ENCODE measurements around the gene SCGB3A1. TPM values are rescaled to one million over a fixed set of nuclear protein-coding genes. Genes with fewer than 3 reads are reported as not detected.

Gene SCGB3A1
- total RNA-seq, 1 experiment from 2014 or later: not detected

GRCh38 chr5:180598797-180599589 lies 7.7 kb upstream of the SCGB3A1 start:
- no peaks in the 10 kb centered on the region for H3K9me3 ChIP-seq
- no peaks in the 10 kb centered on the region for H3K27me3 ChIP-seq
- no peaks in the 10 kb centered on the region for H3K36me3 ChIP-seq
- no peak overlapping the region for H3K4me3 ChIP-seq
- DNase-seq: no peak

GRCh38 chr5:180598316-180598701 lies 7.0 kb upstream of the SCGB3A1 start:
- H3K36me3 ChIP-seq: no peaks in the 10 kb centered on the region
- no peaks in the 10 kb centered on the region for H3K9me3 ChIP-seq
- DNase-seq: peak; percentile 32
- no peaks in the 10 kb centered on the region for H3K27me3 ChIP-seq
- no peak overlapping the region for H3K4me3 ChIP-seq

- Histone ChIP-seq H3K9me3 (no peaks in the 10 kb centered on the region), H3K27me3 (peaks cover 2% of the 10 kb centered on the region), H3K36me3 (no peaks in the 10 kb centered on the region), H3K4me3 (no peak overlapping the region)
- DNase-seq: no peak
These were observed 5.5 kb upstream of the SCGB3A1 start for GRCh38 chr5:180596668-180597231.

GRCh38 chr5:180596115-180596667 lies 4.9 kb upstream of the SCGB3A1 start:
- peaks cover 6% of the 10 kb centered on the region for H3K27me3 ChIP-seq
- no peaks in the 10 kb centered on the region for H3K9me3 ChIP-seq
- no peak for DNase-seq
- H3K36me3 ChIP-seq: no peaks in the 10 kb centered on the region
- no peak overlapping the region for H3K4me3 ChIP-seq

- H3K4me3 ChIP-seq: no peak overlapping the region
- H3K27me3 ChIP-seq: peaks cover 11% of the 10 kb centered on the region
- no peaks in the 10 kb centered on the region for H3K9me3 ChIP-seq
- no peaks in the 10 kb centered on the region for H3K36me3 ChIP-seq
- no peak for DNase-seq
These were observed 4.2 kb upstream of the SCGB3A1 start for GRCh38 chr5:180595381-180596114.

- Histone ChIP-seq H3K27me3 (peaks cover 16% of the 10 kb centered on the region), H3K36me3 (no peaks in the 10 kb centered on the region), H3K9me3 (no peaks in the 10 kb centered on the region), H3K4me3 (no peak overlapping the region)
- DNase-seq: no peak
These were observed 3.7 kb upstream of the SCGB3A1 start for GRCh38 chr5:180595046-180595379.

GRCh38 chr5:180594311-180595045 lies 3.2 kb upstream of the SCGB3A1 start:
- no peak for DNase-seq
- H3K4me3 ChIP-seq: no peak overlapping the region

GRCh38 chr5:180593446-180594206 lies 2.3 kb upstream of the SCGB3A1 start:
- Histone ChIP-seq H3K4me3 (no peak overlapping the region), H3K36me3 (no peaks in the 10 kb centered on the region), H3K27me3 (peaks cover 27% of the 10 kb centered on the region), H3K9me3 (peaks cover 3% of the 10 kb centered on the region; the same call in 1 of the 2 replicates)
- DNase-seq: no peak

More at GRCh38 chr5:180594311-180595045, 3.2 kb upstream of the SCGB3A1 start:
- Histone ChIP-seq H3K27me3 (peaks cover 22% of the 10 kb centered on the region), H3K36me3 (no peaks in the 10 kb centered on the region), H3K9me3 (no peaks in the 10 kb centered on the region)

- H3K4me3 ChIP-seq: no peak overlapping the region
- H3K36me3 ChIP-seq: no peaks in the 10 kb centered on the region
- peaks cover 34% of the 10 kb centered on the region for H3K27me3 ChIP-seq
- DNase-seq: no peak
- peaks cover 3% of the 10 kb centered on the region; the same call in 1 of the 2 replicates for H3K9me3 ChIP-seq
These were observed 877 bp upstream of the SCGB3A1 start for GRCh38 chr5:180592176-180592575.

- peaks cover 3% of the 10 kb centered on the region; the same call in 1 of the 2 replicates for H3K9me3 ChIP-seq
- H3K36me3 ChIP-seq: no peaks in the 10 kb centered on the region
- H3K27me3 ChIP-seq: peaks cover 37% of the 10 kb centered on the region
- no peak for DNase-seq
- peak overlapping the region; percentile 15; the same call in 1 of the 2 replicates for H3K4me3 ChIP-seq
These were observed 572 bp downstream of the SCGB3A1 start for GRCh38 chr5:180590543-180591310.

- peaks cover 3% of the 10 kb centered on the region; the same call in 1 of the 2 replicates for H3K9me3 ChIP-seq
- DNase-seq: no peak
- no peaks in the 10 kb centered on the region for H3K36me3 ChIP-seq
- peaks cover 37% of the 10 kb centered on the region for H3K27me3 ChIP-seq
- H3K4me3 ChIP-seq: peak overlapping the region; percentile 15; the same call in 1 of the 2 replicates
These were observed 1.3 kb downstream of the SCGB3A1 start for GRCh38 chr5:180589771-180590542.

- peaks cover 35% of the 10 kb centered on the region for H3K27me3 ChIP-seq
- H3K9me3 ChIP-seq: peaks cover 3% of the 10 kb centered on the region; the same call in 1 of the 2 replicates
- DNase-seq: no peak
- no peak overlapping the region for H3K4me3 ChIP-seq
- no peaks in the 10 kb centered on the region for H3K36me3 ChIP-seq
These were observed 4.4 kb downstream of the SCGB3A1 start for GRCh38 chr5:180586870-180587269.

GRCh38 chr5:180586204-180586603 lies 5.1 kb downstream of the SCGB3A1 start:
- H3K27me3 ChIP-seq: peaks cover 31% of the 10 kb centered on the region
- H3K4me3 ChIP-seq: no peak overlapping the region
- H3K9me3 ChIP-seq: peaks cover 3% of the 10 kb centered on the region; the same call in 1 of the 2 replicates
- DNase-seq: no peak
- H3K36me3 ChIP-seq: no peaks in the 10 kb centered on the region

GRCh38 chr5:180583738-180584137 lies 7.6 kb downstream of the SCGB3A1 start:
- Histone ChIP-seq H3K27me3 (peaks cover 9% of the 10 kb centered on the region), H3K36me3 (no peaks in the 10 kb centered on the region), H3K4me3 (no peak overlapping the region), H3K9me3 (no peaks in the 10 kb centered on the region)
- no peak for DNase-seq
